ENCODE measurements around the gene PCNX4.

Gene PCNX4

DNA sequence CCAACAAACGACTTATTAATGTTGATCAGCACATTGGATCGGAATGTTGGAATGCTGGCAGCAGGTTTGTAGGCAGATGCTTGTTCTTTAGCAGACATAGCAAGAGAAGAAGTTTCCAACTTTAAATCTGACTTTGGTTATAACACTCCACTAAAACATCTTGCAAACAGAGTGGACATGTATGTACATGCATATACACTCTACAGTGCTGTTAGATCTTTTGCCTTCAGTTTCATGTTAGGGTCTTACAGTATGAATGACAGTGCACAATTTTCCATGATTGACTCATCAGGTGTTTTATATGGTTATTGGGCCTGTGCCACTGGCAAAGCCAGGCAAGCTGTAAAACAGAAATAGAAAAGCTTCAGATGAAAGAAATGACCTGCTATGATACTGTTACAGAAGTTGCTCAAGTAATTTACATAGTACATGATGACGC is 87.7 kb downstream of the PCNX4 start:
- no peaks in the 10 kb centered on the region for H3K79me2 ChIP-seq
- H3K4me2 ChIP-seq (ENCODE audit: low read length) = no peak overlapping the region
- H3K27me3 ChIP-seq (ENCODE audit: control insufficient read depth, insufficient read depth, low read length) = no peaks in the 10 kb centered on the region
- no peaks in the 10 kb centered on the region for H3K36me3 ChIP-seq (ENCODE audit: control insufficient read depth, insufficient read depth, low read length)
- H2AFZ ChIP-seq = no peak overlapping the region
- H3K9me3 ChIP-seq (ENCODE audit: control insufficient read depth, low read length) = no peaks in the 10 kb centered on the region
- TF ChIP-seq, protein P1, sequence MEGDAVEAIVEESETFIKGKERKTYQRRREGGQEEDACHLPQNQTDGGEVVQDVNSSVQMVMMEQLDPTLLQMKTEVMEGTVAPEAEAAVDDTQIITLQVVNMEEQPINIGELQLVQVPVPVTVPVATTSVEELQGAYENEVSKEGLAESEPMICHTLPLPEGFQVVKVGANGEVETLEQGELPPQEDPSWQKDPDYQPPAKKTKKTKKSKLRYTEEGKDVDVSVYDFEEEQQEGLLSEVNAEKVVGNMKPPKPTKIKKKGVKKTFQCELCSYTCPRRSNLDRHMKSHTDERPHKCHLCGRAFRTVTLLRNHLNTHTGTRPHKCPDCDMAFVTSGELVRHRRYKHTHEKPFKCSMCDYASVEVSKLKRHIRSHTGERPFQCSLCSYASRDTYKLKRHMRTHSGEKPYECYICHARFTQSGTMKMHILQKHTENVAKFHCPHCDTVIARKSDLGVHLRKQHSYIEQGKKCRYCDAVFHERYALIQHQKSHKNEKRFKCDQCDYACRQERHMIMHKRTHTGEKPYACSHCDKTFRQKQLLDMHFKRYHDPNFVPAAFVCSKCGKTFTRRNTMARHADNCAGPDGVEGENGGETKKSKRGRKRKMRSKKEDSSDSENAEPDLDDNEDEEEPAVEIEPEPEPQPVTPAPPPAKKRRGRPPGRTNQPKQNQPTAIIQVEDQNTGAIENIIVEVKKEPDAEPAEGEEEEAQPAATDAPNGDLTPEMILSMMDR (IDR thresholded peaks at IDR 0.05) = no peak
- H3K9ac ChIP-seq = no peak overlapping the region
- H3K4me1 ChIP-seq = no peaks in the 10 kb centered on the region
- H3K4me3 ChIP-seq (ENCODE audit: low read depth, low read length) = no peak overlapping the region
- no peak overlapping the region for H3K27ac ChIP-seq

- H3K4me3 ChIP-seq (ENCODE audit: low read depth, low read length) = no peak overlapping the region
- no peak overlapping the region for H3K27ac ChIP-seq
- H3K79me2 ChIP-seq = no peaks in the 10 kb centered on the region
- no peak overlapping the region for H3K9ac ChIP-seq
- H3K36me3 ChIP-seq (ENCODE audit: control insufficient read depth, insufficient read depth, low read length) = no peaks in the 10 kb centered on the region
- TF ChIP-seq, protein P1 (IDR thresholded peaks at IDR 0.05) = no peak
- no peaks in the 10 kb centered on the region for H3K9me3 ChIP-seq (ENCODE audit: control insufficient read depth, low read length)
- H3K4me1 ChIP-seq = no peaks in the 10 kb centered on the region
- H3K27me3 ChIP-seq (ENCODE audit: control insufficient read depth, insufficient read depth, low read length) = no peaks in the 10 kb centered on the region
- H3K4me2 ChIP-seq (ENCODE audit: low read length) = no peak overlapping the region
- H2AFZ ChIP-seq = peak overlapping the region; percentile 83
These were observed 91.4 kb downstream of the PCNX4 start for GRCh38 chr14:60183138-60183537.

- Histone ChIP-seq H3K4me2 (ENCODE audit: low read length) (peak overlapping the region; percentile 74), H3K9ac (no peak overlapping the region), H3K4me3 (ENCODE audit: low read depth, low read length) (peak overlapping the region; percentile 70), H3K79me2 (no peaks in the 10 kb centered on the region), H3K27me3 (ENCODE audit: control insufficient read depth, insufficient read depth, low read length) (no peaks in the 10 kb centered on the region), H3K36me3 (ENCODE audit: control insufficient read depth, insufficient read depth, low read length) (no peaks in the 10 kb centered on the region), H3K27ac (no peak overlapping the region), H3K4me1 (no peaks in the 10 kb centered on the region), H3K9me3 (ENCODE audit: control insufficient read depth, low read length) (no peaks in the 10 kb centered on the region), H2AFZ (peak overlapping the region; percentile 83)
- TF ChIP-seq, protein P1 (IDR thresholded peaks at IDR 0.05) = no peak
These were observed 92.0 kb downstream of the PCNX4 start for GRCh38 chr14:60183741-60184140.

GRCh38 chr14:60184146-60184904 is 92.6 kb downstream of the PCNX4 start:
- Histone ChIP-seq H3K4me2 (ENCODE audit: low read length) (peak overlapping the region; percentile 74), H3K79me2 (no peaks in the 10 kb centered on the region), H2AFZ (peak overlapping the region; percentile 83), H3K9me3 (ENCODE audit: control insufficient read depth, low read length) (no peaks in the 10 kb centered on the region), H3K4me3 (ENCODE audit: low read depth, low read length) (peak overlapping the region; percentile 70), H3K36me3 (ENCODE audit: control insufficient read depth, insufficient read depth, low read length) (no peaks in the 10 kb centered on the region), H3K27me3 (ENCODE audit: control insufficient read depth, insufficient read depth, low read length) (no peaks in the 10 kb centered on the region), H3K4me1 (no peaks in the 10 kb centered on the region), H3K27ac (no peak overlapping the region), H3K9ac (no peak overlapping the region)
- TF ChIP-seq, protein P1 (IDR thresholded peaks at IDR 0.05) = peak; percentile 83

Data from parathyroid adenoma (tissue), 2 donors.